Hippocampal formation (tissue), 2 donors: Measurements from ENCODE around the gene ARHGDIA.

Experiments
- DNase-seq, 2 donors: peaks; one replicate each; lab custom pipeline; 2025; lab: John Stamatoyannopoulos, UW

The ARHGDIA gene

GRCh38 chr17:81822996-81823819, 47.9 kb downstream of the ARHGDIA start:
- DNase-seq: no peak

- DNase-seq: no peak
These were observed 48.9 kb downstream of the ARHGDIA start for GRCh38 chr17:81822312-81822637.

- DNase-seq: peak in 1 of 2 donors; percentile 4
These were observed 49.4 kb downstream of the ARHGDIA start for GRCh38 chr17:81821603-81822311.

GRCh38 chr17:81821147-81821546, 50.0 kb downstream of the ARHGDIA start:
- no peak for DNase-seq

GRCh38 chr17:81819708-81820107, 51.4 kb downstream of the ARHGDIA start:
- no peak for DNase-seq

- no peak for DNase-seq
These were observed 53.4 kb downstream of the ARHGDIA start for GRCh38 chr17:81817758-81818147.
